Stimulated activated CD4-positive, alpha-beta T cell treated with anti-CD3 and anti-CD28 coated beads, Interleukin-12 subunit alpha, Interleukin-12 subunit beta, amount 100 ng/mL, for 24 hours (primary cell): ENCODE results near the gene ITGAL.
"Not testable (repeated sequence)": the region's sequence is repeated elsewhere in the genome, so short reads cannot be mapped to it uniquely, and the experiment has no call there.

Source experiments
- DNase-seq, 2 experiments: peaks; one replicate each; pipeline ENCODE4 v3.0.0-alpha.2; 2020; ENCODE audit warnings: low read depth in 2 of 2

Gene ITGAL

DNA sequence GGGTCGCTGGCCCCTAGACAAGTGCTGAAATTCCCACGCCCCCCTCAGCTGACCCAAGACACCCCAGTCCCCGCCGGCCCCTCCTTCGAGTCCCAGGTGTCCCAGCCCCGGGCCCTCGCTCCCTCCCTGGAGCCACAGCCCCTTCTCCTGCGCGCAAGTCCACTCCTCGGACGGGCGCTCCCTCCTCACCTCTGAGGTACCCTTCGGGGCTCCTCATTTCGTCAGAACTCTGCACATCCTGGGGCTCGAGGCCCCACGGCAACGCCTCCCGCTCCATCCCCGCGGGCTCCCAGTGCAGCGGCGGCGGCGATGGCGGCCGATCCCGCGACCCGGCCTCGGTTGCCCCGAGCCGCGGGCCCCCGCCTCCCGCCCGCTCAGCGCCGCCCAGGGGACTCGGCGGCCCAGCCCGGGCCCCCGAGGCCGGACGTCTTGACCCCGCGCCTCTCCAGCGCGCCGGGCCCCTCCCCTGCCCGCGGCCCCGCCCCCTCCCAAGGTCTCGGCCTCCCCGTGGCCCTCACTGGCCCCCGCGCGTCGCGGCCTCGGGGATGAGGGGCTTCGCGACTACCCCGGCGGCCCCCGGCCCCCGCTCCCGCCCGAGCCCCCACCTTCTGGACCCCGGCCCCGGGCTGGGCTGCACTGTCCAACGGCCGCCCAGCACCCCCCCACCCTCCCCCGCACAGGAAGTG lies 53.7 kb downstream of the ITGAL start, which contains the start of gene ZNF768:
ZNF768 (minus strand) TSS at position 430 of the 686 bp plus-strand sequence; CDS start at position 277, 153 bp downstream.
- DNase-seq = no peak

DNA sequence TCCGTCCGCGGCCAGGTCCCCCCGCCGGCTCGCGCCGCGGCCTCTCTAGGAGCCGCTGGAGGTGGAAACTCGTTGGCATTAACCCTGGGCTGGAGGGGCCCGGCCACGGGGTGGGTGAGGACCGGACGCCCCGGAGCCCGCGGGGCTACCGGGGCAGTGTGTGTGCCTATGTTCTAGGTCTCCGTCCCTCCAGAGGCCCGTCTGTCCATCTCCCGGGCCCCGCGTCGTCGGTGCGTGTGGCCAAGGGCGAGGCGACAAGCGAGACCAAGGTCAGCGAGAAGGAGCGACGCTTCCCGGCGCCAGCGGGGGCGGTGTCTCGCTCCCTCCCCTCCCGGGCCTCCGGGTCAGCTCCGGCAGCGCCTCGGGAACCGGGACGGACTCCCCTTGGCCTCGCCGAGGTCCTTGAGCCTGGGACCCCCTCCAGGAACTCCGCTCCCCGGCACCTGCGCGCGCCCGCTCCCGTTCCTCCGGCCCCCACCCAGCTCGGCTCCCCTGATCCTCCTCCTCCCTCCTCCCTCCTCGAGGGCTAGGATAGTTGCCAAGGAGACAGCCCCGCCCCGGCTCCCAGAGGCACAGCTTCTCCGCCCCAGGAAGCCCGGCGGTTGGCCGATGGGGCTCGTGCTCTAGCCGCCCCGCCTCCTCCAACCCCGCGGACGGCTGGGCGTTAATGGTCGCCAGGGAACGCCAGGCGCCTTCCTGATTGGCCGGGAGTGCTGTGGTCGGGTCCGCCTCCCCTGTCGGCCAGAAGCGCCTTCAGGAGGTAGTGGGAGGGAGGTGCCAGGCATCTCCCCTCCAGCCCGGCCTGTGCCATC lies 54.5 kb downstream of the ITGAL start:
- DNase-seq = peak; percentile 89 to 97

- DNase-seq = no peak
Measured at GRCh38 chr16:30527635-30528178, 55.2 kb downstream of the ITGAL start.

DNA sequence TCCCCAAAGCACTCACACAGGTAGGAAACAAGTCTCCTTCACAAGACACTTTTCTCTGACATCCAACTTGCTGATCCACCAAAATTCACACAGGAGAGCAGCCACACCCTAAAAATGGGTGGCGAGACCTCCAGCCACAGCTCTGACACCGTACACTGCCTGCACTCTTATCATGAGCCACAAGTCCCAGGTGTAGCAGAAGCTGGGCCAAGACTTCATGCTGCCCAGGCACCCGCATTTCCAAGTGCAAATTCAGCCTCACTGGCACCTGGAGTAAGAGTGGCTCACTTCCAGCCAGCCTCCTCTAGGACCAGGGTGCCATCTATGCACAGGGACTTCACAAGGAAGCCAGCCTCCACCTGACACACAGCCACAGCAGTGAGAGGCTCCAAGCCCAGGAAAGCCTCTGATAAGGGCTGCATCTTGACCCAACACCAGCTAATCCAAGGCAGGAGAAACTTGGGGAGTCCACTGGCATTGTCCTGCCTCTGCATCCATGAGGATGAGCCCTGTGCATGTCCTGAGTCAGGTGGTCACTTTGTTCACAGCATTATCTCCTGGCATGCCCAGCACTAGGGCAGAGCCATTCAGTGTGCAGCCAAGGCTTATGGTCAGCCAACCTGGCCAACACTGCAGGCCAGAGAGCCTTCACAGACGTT lies 56.4 kb downstream of the ITGAL start:
- no peak for DNase-seq

- no peak for DNase-seq
Measured at GRCh38 chr16:30530163-30531037, 57.9 kb downstream of the ITGAL start.

- no peak for DNase-seq
Measured at GRCh38 chr16:30532285-30533145, 60.0 kb downstream of the ITGAL start.

DNA sequence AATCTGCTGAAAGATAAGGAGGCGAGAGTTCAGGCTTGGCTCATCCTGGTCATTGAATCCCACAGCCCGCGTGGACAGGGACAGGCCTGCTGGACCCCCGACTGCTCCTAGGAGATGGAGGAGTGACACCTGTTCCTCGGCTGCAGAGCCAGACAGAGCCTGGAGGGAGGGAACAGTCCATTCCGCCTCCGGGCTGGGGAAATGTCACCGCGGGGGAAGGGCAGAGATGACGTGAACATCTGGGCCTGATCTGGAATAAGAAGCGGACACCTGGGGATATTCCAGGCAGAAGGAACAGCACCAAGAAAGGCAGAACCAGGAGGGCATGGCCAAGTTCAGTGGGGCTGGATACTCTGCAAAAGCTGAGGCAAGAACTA lies 60.6 kb downstream of the ITGAL start:
- no peak for DNase-seq

- no peak for DNase-seq
Measured at GRCh38 chr16:30533748-30534367, 61.3 kb downstream of the ITGAL start.

- DNase-seq = peak; percentile 82 to 89
Measured at GRCh38 chr16:30534368-30535105, 62.0 kb downstream of the ITGAL start, which contains the start of gene ZNF747. Gene ZNF747, minus strand, starts transcription at chr16:30534858. Its CDS starts 179 bp downstream, at chr16:30534679.

GRCh38 chr16:30535106-30535776 lies 62.7 kb downstream of the ITGAL start:
- peak in 1 of 2 experiments; percentile 21 for DNase-seq

DNA sequence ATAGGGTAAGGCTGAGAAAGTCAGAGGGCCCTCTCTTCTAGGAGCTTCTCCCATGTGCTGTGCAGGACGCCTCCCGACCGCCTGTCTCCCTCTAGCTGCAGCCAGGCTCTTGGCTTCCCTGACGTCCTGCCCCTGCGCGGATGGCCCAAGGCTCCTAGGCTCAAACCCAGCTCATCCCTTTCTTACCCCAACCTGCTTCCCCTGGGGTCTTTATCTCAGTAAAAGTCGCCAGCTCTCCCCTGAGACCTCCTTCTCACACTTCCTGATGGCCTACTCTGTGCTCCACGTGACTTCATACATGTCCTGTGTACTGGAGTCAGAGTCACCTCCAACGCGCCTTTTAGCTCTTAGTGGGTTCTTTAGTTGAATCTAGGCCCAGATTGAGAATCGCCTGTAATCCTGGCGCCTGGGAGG lies 63.2 kb downstream of the ITGAL start:
- DNase-seq = peak; percentile 47 to 51

GRCh38 chr16:30536391-30537024 lies 64.0 kb downstream of the ITGAL start:
- not testable (repeated sequence) for DNase-seq

GRCh38 chr16:30539000-30539964 lies 66.7 kb downstream of the ITGAL start:
- no peak for DNase-seq

GRCh38 chr16:30539986-30540526 lies 67.5 kb downstream of the ITGAL start:
- not testable (repeated sequence) for DNase-seq

GRCh38 chr16:30540916-30541464 lies 68.4 kb downstream of the ITGAL start:
- not testable (repeated sequence) for DNase-seq
